WERI-Rb-1 (cell line): ENCODE results near the gene HLA-DQB2.

Experiments used
- DNase-seq: peaks from one replicate; pipeline ENCODE4 v3.0.0-alpha.2; 2020
- H3K27ac ChIP-seq: fragments of 250-450 bp; sonication (Bioruptor Pico); 2 replicates; pipeline ENCODE4 v1.5.1; 2020; ENCODE audit warnings: mild to moderate bottlenecking, moderate library complexity
- H3K27me3 ChIP-seq: fragments of 250-450 bp; sonication (Bioruptor Pico); 2 replicates; pipeline ENCODE4 v1.5.1; 2021; ENCODE audit warnings: mild to moderate bottlenecking, low read depth, moderate library complexity; ENCODE audit not compliant: insufficient read depth, severe bottlenecking
- H3K36me3 ChIP-seq: fragments of 250-450 bp; sonication (Bioruptor Pico); 2 replicates; pipeline ENCODE4 v1.5.1; 2020; ENCODE audit warnings: mild to moderate bottlenecking, moderate library complexity
- H3K4me3 ChIP-seq: 2 replicates; pipeline ENCODE4 v1.5.1; 2011; ENCODE audit warnings: low read depth, mild to moderate bottlenecking, control low read depth, low read length
- H3K9me3 ChIP-seq: fragments of 250-450 bp; sonication (Bioruptor Pico); 2 replicates; pipeline ENCODE4 v1.5.1; 2021; ENCODE audit warnings: mild to moderate bottlenecking, moderate library complexity; ENCODE audit not compliant: severe bottlenecking
- TF ChIP-seq, protein P1 (sequence below): IDR thresholded peaks from 2 replicates; pipeline ENCODE4 v1.5.1; 2011; ENCODE audit warnings: low read depth, mild to moderate bottlenecking, control low read depth, inconsistent platforms, low read length

Gene HLA-DQB2

DNA sequence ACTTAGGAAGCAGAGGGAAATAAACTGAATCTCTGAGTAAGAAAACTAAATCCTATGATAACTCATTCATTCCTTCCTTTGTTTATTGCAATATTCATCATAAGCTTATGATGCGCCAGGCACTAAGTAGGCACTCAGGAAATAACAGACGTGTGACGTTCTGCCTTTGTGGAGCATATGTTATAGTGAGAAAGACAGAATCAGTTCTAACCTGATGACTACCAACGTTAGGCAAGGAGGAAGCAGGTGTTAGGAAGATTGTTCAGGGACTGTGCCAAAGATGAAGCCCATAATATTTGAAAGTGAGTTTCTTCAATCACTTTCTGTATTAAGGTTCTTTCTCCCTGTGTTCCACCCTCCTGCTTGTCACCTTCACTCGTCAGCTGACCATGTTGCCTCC, 18.6 kb downstream of the HLA-DQB2 start:
- Histone ChIP-seq H3K27ac (no peak overlapping the region), H3K27me3 (peaks cover 87% of the 10 kb centered on the region), H3K4me3 (no peak overlapping the region), H3K9me3 (no peaks in the 10 kb centered on the region), H3K36me3 (no peaks in the 10 kb centered on the region)
- TF ChIP-seq, protein P1, sequence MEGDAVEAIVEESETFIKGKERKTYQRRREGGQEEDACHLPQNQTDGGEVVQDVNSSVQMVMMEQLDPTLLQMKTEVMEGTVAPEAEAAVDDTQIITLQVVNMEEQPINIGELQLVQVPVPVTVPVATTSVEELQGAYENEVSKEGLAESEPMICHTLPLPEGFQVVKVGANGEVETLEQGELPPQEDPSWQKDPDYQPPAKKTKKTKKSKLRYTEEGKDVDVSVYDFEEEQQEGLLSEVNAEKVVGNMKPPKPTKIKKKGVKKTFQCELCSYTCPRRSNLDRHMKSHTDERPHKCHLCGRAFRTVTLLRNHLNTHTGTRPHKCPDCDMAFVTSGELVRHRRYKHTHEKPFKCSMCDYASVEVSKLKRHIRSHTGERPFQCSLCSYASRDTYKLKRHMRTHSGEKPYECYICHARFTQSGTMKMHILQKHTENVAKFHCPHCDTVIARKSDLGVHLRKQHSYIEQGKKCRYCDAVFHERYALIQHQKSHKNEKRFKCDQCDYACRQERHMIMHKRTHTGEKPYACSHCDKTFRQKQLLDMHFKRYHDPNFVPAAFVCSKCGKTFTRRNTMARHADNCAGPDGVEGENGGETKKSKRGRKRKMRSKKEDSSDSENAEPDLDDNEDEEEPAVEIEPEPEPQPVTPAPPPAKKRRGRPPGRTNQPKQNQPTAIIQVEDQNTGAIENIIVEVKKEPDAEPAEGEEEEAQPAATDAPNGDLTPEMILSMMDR, result no peak
- no peak for DNase-seq

GRCh38 chr6:32742374-32742773, 21.0 kb downstream of the HLA-DQB2 start:
- no peak overlapping the region for H3K4me3 ChIP-seq
- peaks cover 89% of the 10 kb centered on the region for H3K27me3 ChIP-seq
- no peaks in the 10 kb centered on the region for H3K9me3 ChIP-seq
- no peaks in the 10 kb centered on the region for H3K36me3 ChIP-seq
- H3K27ac ChIP-seq, result no peak overlapping the region
- DNase-seq, result no peak
- TF ChIP-seq, protein P1, result no peak

DNA sequence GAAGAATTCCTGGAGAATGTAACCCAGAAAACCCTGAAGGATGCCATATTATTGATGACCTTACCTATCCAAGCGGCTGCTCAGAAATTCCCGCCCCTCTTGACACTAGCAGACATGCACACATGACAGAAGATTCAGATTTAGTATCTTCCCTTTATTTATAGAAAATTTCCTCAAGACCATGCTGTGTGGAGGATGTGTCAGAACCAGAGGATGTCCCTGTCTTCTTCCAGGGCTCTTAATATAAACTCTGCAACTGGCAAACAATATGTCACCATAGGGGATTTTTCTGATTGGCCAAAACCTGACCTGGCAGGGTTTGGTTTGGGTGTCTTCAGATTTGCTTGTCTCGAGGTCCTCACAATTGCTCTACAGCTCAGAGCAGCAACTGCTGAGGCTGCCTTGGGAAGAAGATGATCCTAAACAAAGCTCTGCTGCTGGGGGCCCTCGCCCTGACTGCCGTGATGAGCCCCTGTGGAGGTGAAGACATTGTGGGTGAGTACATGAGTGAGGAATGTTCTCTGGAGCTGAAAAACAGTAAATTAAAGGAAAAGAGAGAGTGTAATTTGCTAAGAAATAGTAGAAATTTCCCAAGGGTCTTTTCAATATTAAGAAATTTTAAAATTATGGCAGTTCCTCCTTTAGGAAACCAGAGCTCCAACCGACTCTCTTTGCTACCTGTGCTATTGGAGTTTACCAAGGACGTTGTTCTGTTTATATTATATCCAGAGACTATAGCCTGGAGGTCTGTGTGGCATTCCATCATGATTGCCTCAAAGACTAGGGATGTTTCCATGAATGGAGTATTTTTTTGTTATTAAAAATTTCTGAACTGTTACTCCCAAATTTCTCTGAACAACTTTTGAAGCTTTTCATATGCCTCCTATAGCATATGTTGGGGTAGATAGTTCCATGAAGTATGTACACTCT, 22.0 kb downstream of the HLA-DQB2 start, which contains the start of gene HLA-DQA2:
Gene HLA-DQA2, plus strand, starts transcription at position 361 of the 930 bp plus-strand sequence. Its CDS starts 53 bp downstream, at position 414.
- H3K27me3 ChIP-seq, result peaks cover 91% of the 10 kb centered on the region
- H3K36me3 ChIP-seq, result no peaks in the 10 kb centered on the region
- no peak for DNase-seq

GRCh38 chr6:32738126-32738525, 25.2 kb downstream of the HLA-DQB2 start:
- Histone ChIP-seq H3K27ac (no peak overlapping the region), H3K4me3 (no peak overlapping the region), H3K36me3 (no peaks in the 10 kb centered on the region), H3K27me3 (peaks cover 90% of the 10 kb centered on the region), H3K9me3 (peaks cover 1% of the 10 kb centered on the region)
- TF ChIP-seq, protein P1, result no peak
- DNase-seq, result no peak

More for the DNA sequence above, 22.0 kb downstream of the HLA-DQB2 start, which contains the start of gene HLA-DQA2:
- Histone ChIP-seq H3K4me3 (no peak within 1 kb of the TSS), H3K27ac (no peak within 1 kb of the TSS), H3K9me3 (no peaks in the 10 kb centered on the region)
- TF ChIP-seq, protein P1, result no peak

- no peak overlapping the region for H3K27ac ChIP-seq
- no peaks in the 10 kb centered on the region for H3K36me3 ChIP-seq
- H3K9me3 ChIP-seq, result no peaks in the 10 kb centered on the region
These were observed 44.5 kb downstream of the HLA-DQB2 start for GRCh38 chr6:32718879-32719278.

More at GRCh38 chr6:32718879-32719278, 44.5 kb downstream of the HLA-DQB2 start:
- H3K27me3 ChIP-seq, result peaks cover 66% of the 10 kb centered on the region
- no peak overlapping the region for H3K4me3 ChIP-seq
- no peak for DNase-seq
- TF ChIP-seq, protein P1, result no peak
